Prostate gland (tissue), 2 donors: ENCODE results near the gene CPLX3. TPM values are rescaled to one million over a fixed set of nuclear protein-coding genes. Genes with fewer than 3 reads are reported as not detected.

Experiments
- DNase-seq: peaks from one replicate; pipeline ENCODE4 v3.0.0-alpha.2; 2019; ENCODE audit warnings: low spot score
- H3K27ac ChIP-seq, 2 donors: fragments of 200-600 bp; sonication (generic); 2 replicates each; pipeline ENCODE4 v1.5.1; 2017 to 2019
- H3K27me3 ChIP-seq: fragments of 200-600 bp; sonication (generic); replicated peaks from 2 replicates; pipeline ENCODE4 v1.5.1; 2019; ENCODE audit not compliant: insufficient read depth
- H3K36me3 ChIP-seq, 2 donors: fragments of 200-600 bp; sonication (generic); 1 replicate in 1 of 2; 2 replicates in 1 of 2; pipeline versions ENCODE4 v1.5.1 to v1.8.1; 2017 to 2019
- H3K4me1 ChIP-seq: fragments of 200-600 bp; sonication (generic); replicated peaks from 2 replicates; pipeline ENCODE4 v1.5.1; 2019
- H3K4me3 ChIP-seq, 2 donors: fragments of 200-600 bp; sonication (generic); 2 replicates each; pipeline ENCODE4 v1.5.1; 2017 to 2019
- H3K9me3 ChIP-seq: fragments of 200-600 bp; sonication (generic); 2 replicates; pipeline ENCODE4 v1.5.1; 2017
- POLR2A ChIP-seq: fragments of 450-650 bp; IDR thresholded peaks from one replicate; pipeline ENCODE4 v1.6.1; 2016; ENCODE audit warnings: antibody characterized with exemption, mild to moderate bottlenecking
- POLR2AphosphoS5 ChIP-seq: sonication (generic); formaldehyde crosslinking; IDR thresholded peaks from one replicate; pipeline ENCODE4 v1.6.1; 2017; ENCODE audit warnings: antibody characterized with exemption
- WGBS: methylation state at CpG from one replicate; pipeline ENCODE4 v1.1.5; 2018; 5-methylcytosine and 5-hydroxymethylcytosine counted together
- intact Hi-C: fragments of 100-400 bp; cut with DNase I; formaldehyde crosslinking; loops from one replicate; pipeline ENCODE4 v1.14.2; 2022
- total RNA-seq, 2 donors: library from RNA; depleted of rRNA; stranded (reverse); fragments of >200 nt; gene quantifications; one replicate each; pipeline ENCODE4 v1.1.0, GENCODE V29; 2016
- TF ChIP-seq, protein P1 (sequence below), 4 experiments: fragments of 200-600 bp in 2 of 4; fragments of 450-650 bp in 2 of 4; sonication (generic) in 2 of 4; IDR thresholded peaks; 1 replicate in 3 of 4; 2 replicates in 1 of 4; pipeline ENCODE4 v1.5.1; 2016 to 2019; ENCODE audit warnings: antibody characterized with exemption in 4 of 4, mild to moderate bottlenecking in 2 of 4, moderate library complexity in 2 of 4

The CPLX3 gene
- total RNA-seq, 2 donors from 2014 or later, result 40.5 to 59.8 TPM

DNA sequence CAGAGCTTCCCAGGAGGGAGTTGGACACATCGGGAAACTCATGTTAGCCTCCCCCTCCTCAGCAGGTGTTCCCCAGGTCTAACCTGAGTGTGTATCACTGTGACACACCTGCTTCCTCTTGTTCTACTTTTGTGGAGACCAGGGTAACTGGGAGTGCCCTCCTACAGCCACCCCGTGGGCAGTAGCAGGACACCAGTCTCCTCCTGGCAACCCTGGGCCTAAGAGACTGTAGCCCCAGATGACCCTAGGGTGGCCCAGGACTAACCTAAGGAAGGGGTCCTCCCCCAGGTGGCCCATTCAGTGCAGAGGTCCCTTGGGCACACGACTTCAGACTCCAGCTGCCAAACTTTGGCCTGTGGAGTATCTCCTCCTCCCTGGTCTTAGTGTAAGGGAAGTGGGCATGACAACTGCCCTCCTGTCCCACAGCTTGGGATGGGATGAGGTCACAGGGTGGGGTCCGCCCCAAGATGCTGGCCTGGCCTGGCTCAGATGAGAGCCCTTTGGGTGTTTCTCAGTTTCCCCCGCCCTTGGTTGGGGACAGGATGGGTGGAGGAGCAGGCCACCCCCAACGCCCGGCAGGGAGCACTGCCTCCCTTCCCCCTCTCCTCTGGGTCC lies 39.8 kb upstream of the CPLX3 start:
- no peak for TF ChIP-seq POLR2AphosphoS5
- TF ChIP-seq, protein P1, sequence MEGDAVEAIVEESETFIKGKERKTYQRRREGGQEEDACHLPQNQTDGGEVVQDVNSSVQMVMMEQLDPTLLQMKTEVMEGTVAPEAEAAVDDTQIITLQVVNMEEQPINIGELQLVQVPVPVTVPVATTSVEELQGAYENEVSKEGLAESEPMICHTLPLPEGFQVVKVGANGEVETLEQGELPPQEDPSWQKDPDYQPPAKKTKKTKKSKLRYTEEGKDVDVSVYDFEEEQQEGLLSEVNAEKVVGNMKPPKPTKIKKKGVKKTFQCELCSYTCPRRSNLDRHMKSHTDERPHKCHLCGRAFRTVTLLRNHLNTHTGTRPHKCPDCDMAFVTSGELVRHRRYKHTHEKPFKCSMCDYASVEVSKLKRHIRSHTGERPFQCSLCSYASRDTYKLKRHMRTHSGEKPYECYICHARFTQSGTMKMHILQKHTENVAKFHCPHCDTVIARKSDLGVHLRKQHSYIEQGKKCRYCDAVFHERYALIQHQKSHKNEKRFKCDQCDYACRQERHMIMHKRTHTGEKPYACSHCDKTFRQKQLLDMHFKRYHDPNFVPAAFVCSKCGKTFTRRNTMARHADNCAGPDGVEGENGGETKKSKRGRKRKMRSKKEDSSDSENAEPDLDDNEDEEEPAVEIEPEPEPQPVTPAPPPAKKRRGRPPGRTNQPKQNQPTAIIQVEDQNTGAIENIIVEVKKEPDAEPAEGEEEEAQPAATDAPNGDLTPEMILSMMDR (IDR thresholded peaks at IDR 0.05), result no peak
- TF ChIP-seq POLR2A, result no peak
- Histone ChIP-seq H3K4me3 (no peak overlapping the region), H3K4me1 (peaks cover 32% of the 10 kb centered on the region), H3K9me3 (no peaks in the 10 kb centered on the region), H3K27ac (peak overlapping the region; percentile 24 to 45), H3K27me3 (no peaks in the 10 kb centered on the region), H3K36me3 (no peaks in the 10 kb centered on the region)
- no peak for DNase-seq
- intact Hi-C loops, result no loop called here
- 74% methylated on average over 7 of the region's 7 CpGs for WGBS

DNA sequence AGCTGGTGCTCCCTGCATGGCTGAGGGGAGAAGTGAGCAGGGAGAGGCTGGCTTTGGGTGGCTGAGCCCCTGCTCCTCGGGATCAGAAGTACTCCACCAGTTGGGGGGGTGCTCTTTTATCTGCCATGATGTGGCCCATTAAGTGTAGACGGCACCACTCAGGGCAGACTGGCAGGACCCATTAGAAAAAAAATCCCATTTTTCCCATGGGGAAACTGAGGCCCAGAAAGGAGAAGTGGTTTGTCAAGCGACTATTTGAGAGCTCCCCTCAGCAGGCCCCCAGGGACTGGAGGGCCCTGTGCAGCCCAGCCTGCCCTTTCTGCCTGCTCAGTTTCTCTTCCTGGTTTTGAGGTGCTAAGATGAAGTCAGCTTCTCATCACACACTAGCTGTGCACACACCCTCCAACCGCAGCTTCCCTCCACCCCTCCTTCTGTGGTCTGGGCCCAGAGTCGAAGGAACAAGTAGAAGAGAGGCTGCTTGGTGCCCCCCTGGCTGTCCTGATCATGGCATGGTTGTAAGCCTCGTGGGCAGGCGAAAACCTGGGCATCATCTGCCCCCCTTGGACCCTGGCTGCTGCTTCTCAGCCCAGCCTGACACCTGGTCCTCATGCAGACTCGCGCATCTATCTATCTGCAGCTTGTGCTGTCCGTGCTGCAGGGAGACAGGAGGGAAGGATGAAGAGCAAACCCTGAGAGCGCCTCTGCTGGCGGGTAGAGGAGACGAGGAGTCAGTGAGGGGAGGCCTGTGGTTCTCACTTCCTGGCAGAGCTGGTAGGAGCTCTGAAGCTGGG lies 39.0 kb upstream of the CPLX3 start:
- peak overlapping the region in 1 of 2 donors; percentile 45 for H3K27ac ChIP-seq
- H3K4me1 ChIP-seq, result peaks cover 32% of the 10 kb centered on the region
- no peaks in the 10 kb centered on the region for H3K36me3 ChIP-seq
- no peak overlapping the region for H3K4me3 ChIP-seq
- 54% methylated on average over 13 of the region's 13 CpGs for WGBS
- intact Hi-C loops, result no loop called here
- H3K27me3 ChIP-seq, result no peaks in the 10 kb centered on the region
- no peaks in the 10 kb centered on the region for H3K9me3 ChIP-seq
- DNase-seq, result no peak
- no peak for TF ChIP-seq POLR2AphosphoS5
- TF ChIP-seq, protein P1 (IDR thresholded peaks at IDR 0.05), result peak in 1 of 4 experiments; percentile 41

DNA sequence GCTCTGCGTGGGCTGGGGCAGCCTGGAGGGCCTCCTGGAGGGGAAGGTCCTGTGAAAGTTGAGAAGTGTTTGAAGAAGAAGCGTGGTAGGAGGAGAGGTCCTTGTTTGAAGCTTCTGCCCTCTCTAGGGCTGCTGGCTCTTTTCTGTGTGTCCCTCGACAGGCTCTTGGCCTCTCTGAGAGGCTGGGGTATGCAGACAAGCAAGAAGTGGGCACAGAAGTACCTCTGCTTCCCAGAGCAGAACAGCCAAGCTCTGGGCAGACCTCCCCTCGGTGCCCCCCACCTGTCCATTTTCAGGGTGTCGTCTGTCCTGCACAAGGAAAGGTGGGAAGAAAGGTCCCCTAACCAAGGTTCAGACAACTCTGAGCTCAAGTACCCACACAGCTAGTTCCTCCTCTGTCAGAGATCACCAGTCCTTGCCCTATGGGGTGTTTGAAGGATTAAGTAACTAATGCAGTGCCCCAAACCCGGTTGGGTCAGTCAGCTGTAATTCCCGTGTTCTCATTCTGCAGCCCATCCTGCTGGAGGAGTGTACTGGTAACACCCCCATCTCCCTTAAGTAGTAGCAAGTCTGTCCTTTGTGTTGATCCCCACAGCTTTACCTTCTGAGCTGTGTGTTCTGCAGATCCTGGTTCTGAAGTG lies 38.3 kb upstream of the CPLX3 start:
- peak overlapping the region in 1 of 2 donors; percentile 40 for H3K27ac ChIP-seq

DNA sequence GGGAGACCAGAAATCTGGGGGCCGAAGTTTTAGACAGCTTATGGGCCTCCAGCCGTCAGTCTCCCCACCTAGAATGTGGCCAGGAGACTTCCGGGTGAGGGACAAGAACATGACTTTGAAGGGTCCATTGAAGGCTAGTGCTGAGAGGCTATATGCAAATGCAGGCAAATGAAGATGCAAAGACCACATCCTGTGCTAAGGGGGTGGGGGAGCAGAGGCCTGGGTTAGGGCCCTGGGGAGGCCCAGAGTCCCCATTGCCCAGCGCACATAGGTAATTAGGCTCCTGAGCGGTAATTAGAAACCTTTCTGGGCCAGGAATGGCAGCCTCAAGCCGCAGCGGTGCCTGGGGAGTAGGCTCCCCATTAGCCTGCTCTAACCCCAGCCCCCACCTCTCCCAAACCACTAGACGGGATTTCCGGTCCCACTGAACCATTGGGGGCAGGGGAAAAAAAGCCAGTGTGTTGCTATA lies 37.7 kb upstream of the CPLX3 start:
- peaks cover 24% of the 10 kb centered on the region for H3K4me1 ChIP-seq
- WGBS, result 73% methylated on average over 9 of the region's 9 CpGs
- H3K9me3 ChIP-seq, result no peaks in the 10 kb centered on the region
- DNase-seq, result no peak
- peak overlapping the region in 1 of 2 donors; percentile 38 for H3K27ac ChIP-seq
- H3K36me3 ChIP-seq, result no peaks in the 10 kb centered on the region
- no peak overlapping the region for H3K4me3 ChIP-seq
- intact Hi-C loops, result no loop called here
- TF ChIP-seq POLR2AphosphoS5 (no peak), POLR2A (no peak)
- TF ChIP-seq, protein P1 (IDR thresholded peaks at IDR 0.05), result no peak
- no peaks in the 10 kb centered on the region for H3K27me3 ChIP-seq

More for the DNA sequence above, 38.3 kb upstream of the CPLX3 start:
- Histone ChIP-seq H3K9me3 (no peaks in the 10 kb centered on the region), H3K4me1 (peaks cover 30% of the 10 kb centered on the region), H3K27me3 (no peaks in the 10 kb centered on the region), H3K4me3 (no peak overlapping the region), H3K36me3 (no peaks in the 10 kb centered on the region)
- WGBS, result 59% methylated on average over 7 of the region's 7 CpGs
- intact Hi-C loops, result no loop called here
- no peak for DNase-seq
- TF ChIP-seq, protein P1 (IDR thresholded peaks at IDR 0.05), result no peak
- TF ChIP-seq POLR2A, result no peak
- no peak for TF ChIP-seq POLR2AphosphoS5
